K562 (cell line): Measurements from ENCODE around the gene GOLGA2. TPM values are rescaled to one million over a fixed set of nuclear protein-coding genes. Genes with fewer than 3 reads are reported as not detected.

Experiments
- AFF1 ChIP-seq, 2 experiments: fragments of 450-650 bp; IDR thresholded peaks; 2 replicates each; pipeline ENCODE4 v1.6.1; 2018; ENCODE audit warnings: mild to moderate bottlenecking in 2 of 2, low read depth in 1 of 2; ENCODE audit not compliant: partially characterized antibody in 2 of 2
- BCOR ChIP-seq: fragments of 450-650 bp; IDR thresholded peaks from 2 replicates; pipeline ENCODE4 v1.6.1; 2016
- ESRRB ChIP-seq: fragments of 250-450 bp; sonication (Bioruptor Pico); IDR thresholded peaks from 2 replicates; pipeline ENCODE4 v1.5.0; 2020; ENCODE audit warnings: mild to moderate bottlenecking, moderate library complexity, borderline replicate concordance
- POLR3G ChIP-seq: IDR thresholded peaks from 2 replicates; pipeline ENCODE4 v1.6.1; 2011; ENCODE audit not compliant: insufficient read length, insufficient replicate concordance; ENCODE audit errors: extremely low read depth
- RBM25 ChIP-seq: fragments of 200-400 bp; formaldehyde crosslinking; IDR thresholded peaks from 2 replicates; pipeline ENCODE4 v1.6.1; 2018; ENCODE audit warnings: low read length, low read depth, moderate library complexity; ENCODE audit not compliant: severe bottlenecking
- SREBF1 ChIP-seq: fragments of 150-350 bp; IDR thresholded peaks from 2 replicates; pipeline ENCODE4 v1.6.1; 2014; ENCODE audit warnings: antibody characterized with exemption, low read depth, low read length, borderline replicate concordance
- TCF7 ChIP-seq: sonication (generic); IDR thresholded peaks from 2 replicates; pipeline ENCODE4 v1.6.1; 2016; ENCODE audit warnings: antibody characterized with exemption, borderline replicate concordance
- TCFL5 ChIP-seq: fragments of 250-450 bp; sonication (Bioruptor Pico); conservative IDR thresholded peaks from 2 replicates; pipeline ENCODE4 v1.6.1; 2021; ENCODE audit warnings: mild to moderate bottlenecking, moderate library complexity, matching md5 sums
- ZNF449 ChIP-seq: fragments of 250-450 bp; sonication (Bioruptor Pico); IDR thresholded peaks from 2 replicates; pipeline ENCODE4 v1.8.0; 2022; ENCODE audit warnings: moderate library complexity, mild to moderate bottlenecking, inconsistent platforms
- ZNF655 ChIP-seq: fragments of 250-450 bp; sonication (Bioruptor Pico); IDR thresholded peaks from 2 replicates; pipeline ENCODE4 v1.5.0; 2021
- polyA plus RNA-seq, 8 experiments: library from polyadenylated mRNA; depleted of rRNA in 4 of 8; stranded (reverse) in 5 of 8; unstranded in 3 of 8; fragments of >200 nt; fragmentation: Nextera tagmentation in 2 of 8; fragmentation: Illumina TruSeq in 1 of 8; extraction: Ambion mirVana in 2 of 8; extraction: Trizol in 1 of 8; gene quantifications; 2 replicates each; pipeline versions ENCODE4 v1.2.1 to v1.2.3, GENCODE V29; 2011 to 2014; ENCODE audit warnings: inconsistent platforms in 1 of 8, missing spikeins in 1 of 8
- total RNA-seq, 7 experiments: library from RNA; depleted of rRNA in 6 of 7; stranded (reverse); fragments of >200 nt in 6 of 7; fragmentation: Illumina TruSeq in 2 of 7; extraction: Trizol in 2 of 7; gene quantifications; 2 replicates each; pipeline versions ENCODE4 v1.2.1 to v1.2.3, GENCODE V29; 2011 to 2021; ENCODE audit warnings: low replicate concordance in 1 of 7
- TF ChIP-seq, protein P1 (sequence below): sonication (generic); formaldehyde crosslinking; IDR thresholded peaks from 2 replicates; pipeline ENCODE4 v1.8.0; 2023; ENCODE audit warnings: mild to moderate bottlenecking, missing genetic modification reagents
- TF ChIP-seq, protein P2 (sequence below): sonication (generic); formaldehyde crosslinking; IDR thresholded peaks from 2 replicates; pipeline ENCODE4 v1.8.0; 2022; ENCODE audit warnings: missing genetic modification reagents, mild to moderate bottlenecking, moderate library complexity, borderline replicate concordance

Gene GOLGA2
- total and polyA plus RNA-seq, 9 of the 15 experiments (the other 6 are each of a cell fraction or from before 2014, with no cell fraction given) = 15.7 to 138 (median 76.0) TPM

DNA sequence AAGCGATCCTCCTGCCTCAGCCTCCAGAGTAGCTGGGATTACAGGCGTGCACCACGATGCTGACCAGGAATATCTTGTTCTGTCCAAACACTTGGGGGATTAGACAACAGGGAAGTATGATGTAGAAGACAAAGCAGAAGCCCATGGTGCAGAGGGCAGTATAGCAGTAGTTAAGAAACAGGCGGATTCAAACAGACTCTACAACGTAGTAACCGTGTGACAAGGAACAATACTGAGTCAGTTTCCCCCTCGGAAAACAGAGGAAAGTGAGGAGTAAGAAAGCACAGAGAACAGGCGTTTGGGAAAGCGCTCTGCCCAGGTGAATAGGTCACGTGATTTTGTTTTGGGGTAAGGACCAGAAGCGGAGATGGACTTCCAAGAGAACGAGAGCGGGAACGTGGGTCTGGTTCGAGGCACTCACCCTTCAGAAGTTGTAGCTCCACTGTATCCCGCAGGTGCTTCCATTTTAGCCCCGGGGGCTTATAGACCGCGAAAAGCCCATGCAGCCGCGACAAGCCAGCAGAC lies 46.1 kb upstream of the GOLGA2 start (continued):
- TF ChIP-seq AFF1 (IDR thresholded peaks at IDR 0.05; ENCODE audit: low read depth in 1 of 2, partially characterized antibody in 2 of 2) (no peak), SREBF1 (no peak), RBM25 (no peak), TCF7 (no peak), POLR3G (no peak), BCOR (no peak), ZNF449 (CRISPR knock-in tag) (no peak), TCFL5 (CRISPR knock-in tag) (no peak), ZNF655 (CRISPR knock-in tag) (no peak), ESRRB (no peak)
- TF ChIP-seq, protein P1, sequence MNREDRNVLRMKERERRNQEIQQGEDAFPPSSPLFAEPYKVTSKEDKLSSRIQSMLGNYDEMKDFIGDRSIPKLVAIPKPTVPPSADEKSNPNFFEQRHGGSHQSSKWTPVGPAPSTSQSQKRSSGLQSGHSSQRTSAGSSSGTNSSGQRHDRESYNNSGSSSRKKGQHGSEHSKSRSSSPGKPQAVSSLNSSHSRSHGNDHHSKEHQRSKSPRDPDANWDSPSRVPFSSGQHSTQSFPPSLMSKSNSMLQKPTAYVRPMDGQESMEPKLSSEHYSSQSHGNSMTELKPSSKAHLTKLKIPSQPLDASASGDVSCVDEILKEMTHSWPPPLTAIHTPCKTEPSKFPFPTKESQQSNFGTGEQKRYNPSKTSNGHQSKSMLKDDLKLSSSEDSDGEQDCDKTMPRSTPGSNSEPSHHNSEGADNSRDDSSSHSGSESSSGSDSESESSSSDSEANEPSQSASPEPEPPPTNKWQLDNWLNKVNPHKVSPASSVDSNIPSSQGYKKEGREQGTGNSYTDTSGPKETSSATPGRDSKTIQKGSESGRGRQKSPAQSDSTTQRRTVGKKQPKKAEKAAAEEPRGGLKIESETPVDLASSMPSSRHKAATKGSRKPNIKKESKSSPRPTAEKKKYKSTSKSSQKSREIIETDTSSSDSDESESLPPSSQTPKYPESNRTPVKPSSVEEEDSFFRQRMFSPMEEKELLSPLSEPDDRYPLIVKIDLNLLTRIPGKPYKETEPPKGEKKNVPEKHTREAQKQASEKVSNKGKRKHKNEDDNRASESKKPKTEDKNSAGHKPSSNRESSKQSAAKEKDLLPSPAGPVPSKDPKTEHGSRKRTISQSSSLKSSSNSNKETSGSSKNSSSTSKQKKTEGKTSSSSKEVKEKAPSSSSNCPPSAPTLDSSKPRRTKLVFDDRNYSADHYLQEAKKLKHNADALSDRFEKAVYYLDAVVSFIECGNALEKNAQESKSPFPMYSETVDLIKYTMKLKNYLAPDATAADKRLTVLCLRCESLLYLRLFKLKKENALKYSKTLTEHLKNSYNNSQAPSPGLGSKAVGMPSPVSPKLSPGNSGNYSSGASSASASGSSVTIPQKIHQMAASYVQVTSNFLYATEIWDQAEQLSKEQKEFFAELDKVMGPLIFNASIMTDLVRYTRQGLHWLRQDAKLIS (CRISPR knock-in tag) = no peak
- TF ChIP-seq, protein P2, sequence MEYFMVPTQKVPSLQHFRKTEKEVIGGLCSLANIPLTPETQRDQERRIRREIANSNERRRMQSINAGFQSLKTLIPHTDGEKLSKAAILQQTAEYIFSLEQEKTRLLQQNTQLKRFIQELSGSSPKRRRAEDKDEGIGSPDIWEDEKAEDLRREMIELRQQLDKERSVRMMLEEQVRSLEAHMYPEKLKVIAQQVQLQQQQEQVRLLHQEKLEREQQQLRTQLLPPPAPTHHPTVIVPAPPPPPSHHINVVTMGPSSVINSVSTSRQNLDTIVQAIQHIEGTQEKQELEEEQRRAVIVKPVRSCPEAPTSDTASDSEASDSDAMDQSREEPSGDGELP (CRISPR knock-in tag) = no peak
